HCT116 (cell line): ENCODE data around the gene WSB2.
"Not testable (repeated sequence)": the region's sequence is repeated elsewhere in the genome, so short reads cannot be mapped to it uniquely, and the experiment has no call there.

Source experiments
- CEBPB ChIP-seq: IDR thresholded peaks from 2 replicates; pipeline ENCODE4 v1.6.1; 2012; ENCODE audit warnings: low read depth
- CTCF ChIP-seq, 3 experiments: fragments of 200-600 bp in 1 of 3; sonication (generic) in 1 of 3; IDR thresholded peaks in 2 of 3; conservative IDR thresholded peaks in 1 of 3; 2 replicates each; pipeline ENCODE4 v1.5.1; 2012 to 2017; ENCODE audit warnings: low read depth in 2 of 3, low read length in 2 of 3, antibody characterized with exemption in 1 of 3, borderline replicate concordance in 1 of 3, control low read depth in 1 of 3, mild to moderate bottlenecking in 1 of 3, mixed read lengths in 1 of 3, mixed run types in 1 of 3, moderate library complexity in 1 of 3; ENCODE audit not compliant: insufficient read depth in 1 of 3
- POLR2AphosphoS5 ChIP-seq: IDR thresholded peaks from 2 replicates; pipeline ENCODE4 v1.6.1; 2011; ENCODE audit warnings: mild to moderate bottlenecking, low read depth, low read length, moderate library complexity

DNA sequence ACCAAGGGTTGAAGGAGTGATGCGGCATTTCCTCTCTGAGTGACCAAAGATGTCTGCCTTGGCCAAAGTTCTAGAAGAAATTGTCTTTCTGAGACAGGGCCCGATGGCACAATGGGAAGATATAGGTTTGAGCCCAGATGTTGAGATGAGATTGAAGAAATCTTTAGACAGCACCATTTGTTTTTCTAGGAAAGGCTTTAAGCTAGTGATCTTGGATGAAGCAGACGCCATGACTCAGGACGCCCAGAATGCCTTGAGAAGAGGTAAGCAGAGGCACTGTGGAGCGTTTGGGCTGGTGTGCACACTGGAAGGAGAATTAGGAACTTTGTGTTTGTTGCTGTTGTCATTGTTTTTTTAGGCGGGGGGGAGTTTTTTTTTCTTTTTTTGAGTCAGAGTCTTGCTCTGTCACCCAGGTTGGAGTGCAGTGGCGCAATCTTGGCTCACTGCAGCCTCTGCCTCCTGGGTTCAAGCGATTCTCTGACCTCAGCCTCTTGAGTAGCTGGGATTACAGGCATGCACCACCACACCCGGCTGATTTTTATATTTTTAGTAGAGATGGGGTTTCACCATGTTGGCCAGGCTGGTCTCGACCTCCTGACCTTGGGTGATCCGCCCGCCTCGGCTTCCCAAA lies 38.8 kb downstream of the WSB2 start:
- TF ChIP-seq CTCF (IDR thresholded peaks at IDR 0.05 in 2 of 3, conservative IDR thresholded peaks at IDR 0.05 in 1 of 3; ENCODE audit: borderline replicate concordance in 1 of 3, insufficient read depth in 1 of 3, low read depth in 2 of 3, low read length in 2 of 3); POLR2AphosphoS5; CEBPB: not testable (repeated sequence)
